A673 (cell line): ENCODE data around the gene FLT1. TPM values are rescaled to one million over a fixed set of nuclear protein-coding genes. Genes with fewer than 3 reads are reported as not detected.
A peak's percentile ranks its signal among the peaks of the same experiment; 100 is the strongest.

Experiments
- BruUV-seq: library from RNA; stranded (reverse); fragments of 400-500 nt; replicated peaks from 2 replicates; lab custom pipeline; 2021; lab: Mats Ljungman, UMichigan
- CTCF ChIA-PET: fragments of 300-600 bp; sonication (Branson Sonifier 250); formaldehyde crosslinking; loops from one replicate; lab custom pipeline; 2022; ENCODE audit warnings: antibody characterized with exemption; lab: Charles Lee
- POLR2A ChIA-PET: fragments of 300-600 bp; sonication (Branson Sonifier 250); formaldehyde crosslinking; loops from one replicate; lab custom pipeline; 2022; ENCODE audit warnings: antibody characterized with exemption; ENCODE audit not compliant: low non-redundant PET; lab: Charles Lee
- DNase-seq: peaks from one replicate; pipeline ENCODE4 v3.0.0-alpha.2; 2015; ENCODE audit warnings: low spot score
- H3K27ac ChIP-seq: fragments of 200-600 bp; sonication (generic); 2 replicates; pipeline ENCODE4 v1.5.1; 2016; ENCODE audit warnings: mixed run types, low read depth, mild to moderate bottlenecking, mixed read lengths, antibody characterized with exemption, low read length; ENCODE audit not compliant: poor library complexity, severe bottlenecking
- H3K27me3 ChIP-seq: fragments of 200-600 bp; sonication (generic); replicated peaks from 2 replicates; pipeline ENCODE4 v1.6.1; 2017; ENCODE audit warnings: mixed run types, low read depth, mild to moderate bottlenecking, mixed read lengths, antibody characterized with exemption, low read length; ENCODE audit not compliant: insufficient read depth, poor library complexity
- H3K36me3 ChIP-seq: fragments of 200-600 bp; sonication (generic); 2 replicates; pipeline ENCODE4 v1.6.1; 2016; ENCODE audit warnings: mixed run types, mild to moderate bottlenecking, mixed read lengths, antibody characterized with exemption, low read length; ENCODE audit not compliant: insufficient read depth, poor library complexity, severe bottlenecking
- H3K4me1 ChIP-seq: fragments of 200-600 bp; sonication (generic); 2 replicates; pipeline ENCODE4 v1.6.1; 2017; ENCODE audit warnings: mixed run types, mild to moderate bottlenecking, mixed read lengths, antibody characterized with exemption, low read length; ENCODE audit not compliant: insufficient read depth, poor library complexity, severe bottlenecking
- H3K4me3 ChIP-seq: fragments of 200-600 bp; sonication (generic); 2 replicates; pipeline ENCODE4 v1.5.1; 2016; ENCODE audit warnings: low read depth, mixed run types, mild to moderate bottlenecking, mixed read lengths, low read length; ENCODE audit not compliant: poor library complexity, severe bottlenecking
- H3K9me3 ChIP-seq: fragments of 200-600 bp; sonication (generic); 2 replicates; pipeline ENCODE4 v1.6.1; 2016; ENCODE audit warnings: mixed run types, low read depth, mild to moderate bottlenecking, mixed read lengths, antibody characterized with exemption, low read length; ENCODE audit not compliant: poor library complexity, severe bottlenecking
- CTCF ChIP-seq: fragments of 300-800, 200-600 bp; sonication (generic); conservative IDR thresholded peaks from 2 replicates; pipeline ENCODE4 v1.5.1; 2017; ENCODE audit warnings: low read depth, mild to moderate bottlenecking, antibody characterized with exemption, low read length, moderate library complexity, mixed read lengths
- EZH2 ChIP-seq: fragments of 200-600 bp; sonication (generic); IDR thresholded peaks from 2 replicates; pipeline ENCODE4 v1.6.1; 2017; ENCODE audit warnings: borderline replicate concordance, low read depth, mild to moderate bottlenecking, mixed read lengths, antibody characterized with exemption, low read length; ENCODE audit not compliant: poor library complexity, severe bottlenecking
- intact Hi-C: fragments of 100-400 bp; cut with micrococcal nuclease; formaldehyde crosslinking; loops from one replicate; pipeline ENCODE4 v1.10.0; 2022; ENCODE audit not compliant: unreplicated experiment
- total RNA-seq: library from RNA; stranded (reverse); gene quantifications from 2 replicates; pipeline ENCODE4 v1.2.3, GENCODE V29; 2021

Gene FLT1
- total RNA-seq, 1 experiment from 2014 or later = 5.2 TPM

DNA sequence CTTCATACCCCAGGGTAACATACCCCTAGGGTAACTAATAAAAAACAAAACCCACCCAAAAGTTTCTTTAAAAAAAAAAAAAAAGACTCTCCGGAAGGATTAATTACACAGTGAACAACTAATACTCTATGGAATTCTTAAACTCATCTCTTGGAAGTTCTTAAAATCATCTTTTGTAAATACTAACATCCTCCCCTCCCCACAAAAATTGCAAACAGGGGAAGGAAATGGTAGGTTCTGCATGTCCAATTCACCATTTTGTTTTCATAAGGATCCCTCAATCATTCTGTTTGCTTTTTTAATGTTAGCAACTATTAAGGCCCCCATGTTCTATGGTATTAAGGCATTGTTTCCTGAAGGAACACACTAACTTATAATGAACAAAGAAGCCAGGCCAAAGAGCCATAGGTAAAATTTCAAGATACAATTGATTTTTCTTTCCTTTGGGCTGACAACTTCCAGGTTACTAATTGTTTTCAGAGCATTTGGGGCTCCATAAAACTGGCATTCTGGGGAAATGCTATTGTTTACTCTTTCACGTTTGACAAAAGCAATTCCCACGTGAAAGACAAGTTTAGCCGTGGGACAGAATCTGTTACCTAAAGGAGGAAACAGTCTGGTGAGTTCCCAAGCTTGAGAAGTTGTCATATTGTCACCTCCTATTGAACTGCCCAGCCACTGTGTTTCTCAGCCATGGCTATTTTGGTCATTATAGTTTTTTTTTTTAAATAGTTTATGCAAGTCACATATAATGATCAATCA, 107.0 kb downstream of the FLT1 start:
- Histone ChIP-seq H3K9me3 (no peaks in the 10 kb centered on the region), H3K4me3 (no peak overlapping the region), H3K27me3 (no peaks in the 10 kb centered on the region), H3K27ac (peak overlapping the region; percentile 27), H3K36me3 (no peaks in the 10 kb centered on the region), H3K4me1 (peaks cover 51% of the 10 kb centered on the region)
- intact Hi-C loops = no loop called here
- BruUV-seq = no TSS peak
- TF ChIP-seq EZH2 (no peak), CTCF (no peak)
- peak; percentile 48 for DNase-seq
- CTCF ChIA-PET = no interaction called here
- POLR2A ChIA-PET = interaction anchor here (0.7 kb wide), 1 partner anchor 51 kb away, joined by 3 read pairs; no protein-coding TSS in a partner anchor

- H3K9me3 ChIP-seq = no peaks in the 10 kb centered on the region
- H3K4me1 ChIP-seq = peaks cover 51% of the 10 kb centered on the region
- intact Hi-C loops = no loop called here
- BruUV-seq = no TSS peak
- CTCF ChIA-PET = no interaction called here
- no peak overlapping the region for H3K27ac ChIP-seq
- POLR2A ChIA-PET = no interaction called here
- no peak for DNase-seq
- no peaks in the 10 kb centered on the region for H3K27me3 ChIP-seq
- no peak overlapping the region for H3K4me3 ChIP-seq
- no peaks in the 10 kb centered on the region for H3K36me3 ChIP-seq
- no peak for TF ChIP-seq EZH2
- no peak for TF ChIP-seq CTCF
Observed at GRCh38 chr13:28385362-28385761, 109.6 kb downstream of the FLT1 start.

- Histone ChIP-seq H3K36me3 (no peaks in the 10 kb centered on the region), H3K4me1 (peaks cover 48% of the 10 kb centered on the region), H3K27me3 (no peaks in the 10 kb centered on the region), H3K27ac (no peak overlapping the region), H3K9me3 (no peaks in the 10 kb centered on the region), H3K4me3 (no peak overlapping the region)
- no peak for TF ChIP-seq CTCF
- no peak for TF ChIP-seq EZH2
- intact Hi-C loops = no loop called here
- DNase-seq = no peak
- POLR2A ChIA-PET = no interaction called here
- CTCF ChIA-PET = no interaction called here
- BruUV-seq = no TSS peak
Observed at GRCh38 chr13:28384789-28385188, 110.1 kb downstream of the FLT1 start.
